IMR-90 (cell line): ENCODE measurements around the gene CHRM1. TPM values are rescaled to one million over a fixed set of nuclear protein-coding genes. Genes with fewer than 3 reads are reported as not detected.
A peak's percentile ranks its signal among the peaks of the same experiment; 100 is the strongest.

Experiments
- ATAC-seq: fragments of 200-7000 bp; cut with Tn5 transposase; 2 replicates; pipeline ENCODE4 v1.9.1; 2020; ENCODE audit warnings: low read depth, mild to moderate bottlenecking, moderate library complexity
- Bru-seq: library from RNA; stranded (reverse); fragments of 400-500 nt; gene quantifications from one replicate; lab custom pipeline; 2021; lab: Mats Ljungman, UMichigan
- BruChase-seq, 2 experiments: library from RNA; stranded (reverse); fragments of 400-500 nt; gene quantifications; one replicate each; lab custom pipeline; 2021; lab: Mats Ljungman, UMichigan
- BruUV-seq: library from RNA; stranded (reverse); fragments of 400-500 nt; replicated peaks from 2 replicates; lab custom pipeline; 2021; lab: Mats Ljungman, UMichigan
- CTCF ChIA-PET: fragments of 300-600 bp; formaldehyde crosslinking; extraction: SDS; loops from one replicate; lab custom pipeline; 2021; ENCODE audit warnings: antibody characterized with exemption; lab: Yijun Ruan, JAX
- POLR2A ChIA-PET: fragments of 300-600 bp; sonication (Branson Sonifier 250); formaldehyde crosslinking; loops from one replicate; lab custom pipeline; 2022; ENCODE audit warnings: antibody characterized with exemption; ENCODE audit not compliant: unreplicated experiment; lab: Charles Lee
- DNase-seq: peaks from one replicate; pipeline ENCODE4 v3.0.0; 2013
- H2AFZ ChIP-seq: replicated peaks from 2 replicates; pipeline ENCODE3; 2013; ENCODE audit warnings: low read length, mild to moderate bottlenecking; ENCODE audit not compliant: poor library complexity
- H2AK5ac ChIP-seq: 2 replicates; pipeline ENCODE4 v1.6.1; 2013; ENCODE audit warnings: low read depth, low read length, inconsistent platforms
- H2AK9ac ChIP-seq: replicated peaks from 2 replicates; pipeline ENCODE3; 2013; ENCODE audit warnings: mild to moderate bottlenecking, low read depth, low read length, moderate library complexity; ENCODE audit not compliant: poor library complexity
- H2BK120ac ChIP-seq: 2 replicates; pipeline ENCODE4 v1.6.1; 2013; ENCODE audit warnings: low read depth, low read length, inconsistent platforms
- H2BK15ac ChIP-seq: 3 replicates; pipeline ENCODE4 v1.6.1; 2013; ENCODE audit warnings: low read depth, low read length, inconsistent platforms
- H2BK20ac ChIP-seq: 2 replicates; pipeline ENCODE4 v1.6.1; 2013; ENCODE audit warnings: low read depth, mild to moderate bottlenecking, inconsistent platforms, low read length, moderate library complexity
- H2BK5ac ChIP-seq: 2 replicates; pipeline ENCODE4 v1.6.1; 2013; ENCODE audit warnings: mild to moderate bottlenecking, low read depth, low read length, inconsistent platforms; ENCODE audit not compliant: poor library complexity, severe bottlenecking
- H3K14ac ChIP-seq: replicated peaks from 2 replicates; pipeline ENCODE4 v1.6.1; 2013; ENCODE audit warnings: low read depth, low read length, inconsistent platforms
- H3K18ac ChIP-seq: 2 replicates; pipeline ENCODE4 v1.6.1; 2013; ENCODE audit warnings: low read depth, low read length, control low read depth
- H3K23ac ChIP-seq: 2 replicates; pipeline ENCODE4 v1.6.1; 2013; ENCODE audit warnings: low read depth, low read length, inconsistent platforms
- H3K27ac ChIP-seq: 2 replicates; pipeline ENCODE4 v1.5.1; 2013; ENCODE audit warnings: mild to moderate bottlenecking, control low read depth, low read length; ENCODE audit not compliant: insufficient read depth
- H3K27me3 ChIP-seq: 2 replicates; pipeline ENCODE4 v1.6.1; 2013; ENCODE audit warnings: low read length; ENCODE audit not compliant: control insufficient read depth, insufficient read depth
- H3K36me3 ChIP-seq: 2 replicates; pipeline ENCODE4 v1.6.1; 2013; ENCODE audit warnings: low read length, mixed read lengths; ENCODE audit not compliant: control insufficient read depth, insufficient read depth
- H3K4ac ChIP-seq: 2 replicates; pipeline ENCODE4 v1.6.1; 2013; ENCODE audit warnings: low read depth, low read length, inconsistent platforms
- H3K4me1 ChIP-seq: 2 replicates; pipeline ENCODE4 v1.6.1; 2013; ENCODE audit warnings: low read length, mixed read lengths; ENCODE audit not compliant: control insufficient read depth, insufficient read depth
- H3K4me2 ChIP-seq: 2 replicates; pipeline ENCODE4 v1.6.1; 2013; ENCODE audit warnings: low read depth, mild to moderate bottlenecking, control low read depth, low read length, moderate library complexity
- H3K4me3 ChIP-seq: 2 replicates; pipeline ENCODE4 v1.5.1; 2013; ENCODE audit warnings: low read depth, mild to moderate bottlenecking, control low read depth, low read length, moderate library complexity; ENCODE audit not compliant: insufficient read depth
- H3K56ac ChIP-seq: 2 replicates; pipeline ENCODE4 v1.6.1; 2013; ENCODE audit warnings: low read length, inconsistent platforms; ENCODE audit not compliant: insufficient read depth; ENCODE audit errors: extremely low read depth
- H3K79me1 ChIP-seq, 2 experiments: 2 replicates each; pipeline ENCODE4 v1.6.1; 2013; ENCODE audit warnings: low read length in 2 of 2, inconsistent platforms in 1 of 2, low read depth in 1 of 2
- H3K9ac ChIP-seq: 2 replicates; pipeline ENCODE4 v1.6.1; 2013; ENCODE audit warnings: low read depth, low read length, control low read depth
- H3K9me1 ChIP-seq: 2 replicates; pipeline ENCODE4 v1.6.1; 2013; ENCODE audit warnings: low read length, inconsistent platforms; ENCODE audit not compliant: insufficient read depth
- H3K9me3 ChIP-seq: 2 replicates; pipeline ENCODE4 v1.6.1; 2013; ENCODE audit warnings: low read length; ENCODE audit not compliant: control insufficient read depth, insufficient read depth
- H4K20me1 ChIP-seq: 2 replicates; pipeline ENCODE4 v1.6.1; 2013; ENCODE audit warnings: low read length, inconsistent platforms; ENCODE audit not compliant: insufficient read depth
- H4K5ac ChIP-seq: 2 replicates; pipeline ENCODE4 v1.6.1; 2013; ENCODE audit warnings: mild to moderate bottlenecking, low read depth, low read length, control low read depth
- H4K8ac ChIP-seq, 2 experiments: 2 replicates each; pipeline ENCODE4 v1.6.1; 2013; ENCODE audit warnings: low read depth in 2 of 2, low read length in 2 of 2, control low read depth in 1 of 2, inconsistent platforms in 1 of 2
- H4K91ac ChIP-seq: 2 replicates; pipeline ENCODE4 v1.6.1; 2013; ENCODE audit warnings: low read depth, low read length, inconsistent platforms; ENCODE audit not compliant: insufficient read depth
- BHLHE40 ChIP-seq: fragments of 150-350 bp; IDR thresholded peaks from 2 replicates; pipeline ENCODE4 v1.6.1; 2016; ENCODE audit warnings: mild to moderate bottlenecking, low read depth, low read length
- CHD1 ChIP-seq: IDR thresholded peaks from 2 replicates; pipeline ENCODE4 v1.6.1; 2012; ENCODE audit warnings: low read depth, low read length, improper control_type of control experiment
- FOS ChIP-seq: fragments of 150-350 bp; IDR thresholded peaks from 2 replicates; pipeline ENCODE4 v1.6.1; 2016; ENCODE audit warnings: low read depth, low read length
- MXI1 ChIP-seq: IDR thresholded peaks from 2 replicates; pipeline ENCODE4 v1.6.1; 2012; ENCODE audit warnings: low read depth, mild to moderate bottlenecking, low read length, moderate library complexity, borderline replicate concordance
- POLR2A ChIP-seq: IDR thresholded peaks from 2 replicates; pipeline ENCODE4 v1.6.1; 2012; ENCODE audit warnings: mild to moderate bottlenecking, low read depth, low read length
- RCOR1 ChIP-seq: IDR thresholded peaks from 2 replicates; pipeline ENCODE4 v1.6.1; 2012; ENCODE audit warnings: mild to moderate bottlenecking, low read length, improper control_type of control experiment; ENCODE audit not compliant: insufficient replicate concordance
- SMC3 ChIP-seq: fragments of 150-350 bp; IDR thresholded peaks from 2 replicates; pipeline ENCODE4 v1.6.1; 2016; ENCODE audit warnings: low read depth, mild to moderate bottlenecking, antibody characterized with exemption, low read length, moderate library complexity
- WGBS, 2 experiments: methylation state at CpG; one replicate each; pipeline versions ENCODE4 v1.1.5 to v1.1.7; 2013; ENCODE audit warnings: missing lambda C conversion rate in 2 of 2; ENCODE audit not compliant: insufficient read length in 1 of 2; ENCODE audit errors: extremely low coverage in 2 of 2; 5-methylcytosine and 5-hydroxymethylcytosine counted together
- dilution Hi-C: fragments of 300-500 bp; cut with HindIII; formaldehyde crosslinking; loops from one replicate; pipeline ENCODE4 v1.14.3; 2018; ENCODE audit warnings: low sequenced_read_pairs; ENCODE audit not compliant: unreplicated experiment
- in situ Hi-C: fragments of 300-500 bp; cut with MboI; formaldehyde crosslinking; loops from 3 replicates; pipeline ENCODE4 v1.14.3; 2019; ENCODE audit warnings: low sequenced_read_pairs, inconsistent platforms, mixed read lengths
- intact Hi-C: fragments of 100-400 bp; cut with micrococcal nuclease; formaldehyde crosslinking; loops from 2 replicates; pipeline ENCODE4 v1.10.0; 2022
- long read RNA-seq: library from polyadenylated mRNA; unstranded; transcript quantifications from one replicate; pipeline ENCODE4 v2.0.0, GENCODE V29; 2021; ENCODE audit not compliant: unreplicated experiment
- polyA plus RNA-seq, 3 experiments: library from polyadenylated mRNA; depleted of rRNA; stranded (reverse); fragments of >200 nt; gene quantifications; 2 replicates each; pipeline ENCODE4 v1.2.3, GENCODE V29; 2012; ENCODE audit warnings: low replicate concordance in 1 of 3
- total RNA-seq: library from RNA; depleted of rRNA; stranded (reverse); fragments of >200 nt; gene quantifications from 2 replicates; pipeline ENCODE4 v1.2.3, GENCODE V29; 2012; rRNA removed
- TF ChIP-seq, protein P1 (sequence below): fragments of 150-350 bp; IDR thresholded peaks from 2 replicates; pipeline ENCODE4 v1.6.1; 2016; ENCODE audit warnings: low read depth, mild to moderate bottlenecking, low read length, moderate library complexity, borderline replicate concordance

The CHRM1 gene, protein sequence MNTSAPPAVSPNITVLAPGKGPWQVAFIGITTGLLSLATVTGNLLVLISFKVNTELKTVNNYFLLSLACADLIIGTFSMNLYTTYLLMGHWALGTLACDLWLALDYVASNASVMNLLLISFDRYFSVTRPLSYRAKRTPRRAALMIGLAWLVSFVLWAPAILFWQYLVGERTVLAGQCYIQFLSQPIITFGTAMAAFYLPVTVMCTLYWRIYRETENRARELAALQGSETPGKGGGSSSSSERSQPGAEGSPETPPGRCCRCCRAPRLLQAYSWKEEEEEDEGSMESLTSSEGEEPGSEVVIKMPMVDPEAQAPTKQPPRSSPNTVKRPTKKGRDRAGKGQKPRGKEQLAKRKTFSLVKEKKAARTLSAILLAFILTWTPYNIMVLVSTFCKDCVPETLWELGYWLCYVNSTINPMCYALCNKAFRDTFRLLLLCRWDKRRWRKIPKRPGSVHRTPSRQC
- not detected in 2 replicates for total RNA-seq
- not detected in 2 replicates for polyA plus RNA-seq (2012; rRNA removed)
- not detected in 2 replicates for polyA plus RNA-seq (2012; cell fraction: cytosol; rRNA removed)
- not detected in 2 replicates for polyA plus RNA-seq (2012; cell fraction: nucleus; rRNA removed; ENCODE audit: low replicate concordance)
- not detected for Bru-seq, nascent RNA
- BruChase-seq, experiment 1, labeled RNA remaining after a 6-hour chase, result percentile 6 among the genes with signal in this experiment
- not detected for BruChase-seq, experiment 2, labeled RNA remaining after a 2-hour chase
- long read RNA-seq, result 0 reads

DNA sequence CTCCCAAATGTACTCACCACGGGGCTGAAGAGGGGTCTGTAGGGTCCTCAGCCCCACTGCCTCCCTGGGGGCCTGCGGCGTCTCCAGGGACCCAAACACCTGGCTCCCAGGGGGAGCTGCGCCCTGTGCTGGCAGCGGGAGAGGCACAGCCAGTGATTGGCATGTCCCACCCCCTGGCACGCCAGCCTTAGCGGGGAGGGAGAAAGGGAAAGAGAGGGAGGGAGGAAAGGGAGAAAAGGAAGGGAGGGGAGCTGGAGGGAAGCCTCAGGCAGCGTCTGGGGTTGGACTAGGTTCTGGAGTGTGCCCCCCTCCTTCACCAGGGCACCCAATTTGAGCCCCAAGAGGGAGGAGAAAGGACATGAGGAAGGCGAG is at the start of gene CHRM1:
TSS of gene CHRM1 (minus strand) at position 163 of the 372 bp plus-strand sequence. CDS start 10,263 bp downstream, outside the sequence.
- DNase-seq (no peak), ATAC-seq (no peak)
- Histone ChIP-seq H4K20me1 (no peaks in the 10 kb centered on the region), H4K5ac (no peak within 1 kb of the TSS), H3K56ac (no peak within 1 kb of the TSS), H2BK15ac (no peak within 1 kb of the TSS), H4K8ac (no peak within 1 kb of the TSS), H2BK120ac (no peak within 1 kb of the TSS), H3K18ac (no peak within 1 kb of the TSS), H3K4me1 (peaks cover 7% of the 10 kb centered on the region; the same call in 1 of the 2 replicates), H2AK9ac (no peak within 1 kb of the TSS), H3K4me2 (no peak within 1 kb of the TSS; the same call in 1 of the 2 replicates), H3K9me3 (no peaks in the 10 kb centered on the region; the same call in 1 of the 2 replicates), H3K4me3 (no peak within 1 kb of the TSS), H3K79me1 (no peaks in the 10 kb centered on the region), H3K36me3 (no peaks in the 10 kb centered on the region), H4K91ac (no peak within 1 kb of the TSS), H3K9ac (no peak within 1 kb of the TSS), H3K4ac (no peak within 1 kb of the TSS), H3K27ac (no peak within 1 kb of the TSS), H2BK5ac (no peak within 1 kb of the TSS), H2AFZ (peak within 1 kb of the TSS; percentile 53), H2BK20ac (no peak within 1 kb of the TSS), H3K9me1 (no peaks in the 10 kb centered on the region), H3K23ac (no peak within 1 kb of the TSS), H2AK5ac (no peak within 1 kb of the TSS), H3K14ac (no peak within 1 kb of the TSS), H3K27me3 (peaks cover 82% of the 10 kb centered on the region)
- dilution Hi-C loops (no loop called here), intact Hi-C loops (no loop called here), in situ Hi-C loops (no loop called here)
- CTCF ChIA-PET, result interaction anchor here (0.6 kb wide), 1 partner anchor 12 kb away, joined by 3 read pairs; no protein-coding TSS in a partner anchor
- POLR2A ChIA-PET, result no interaction called here
- no peak for TF ChIP-seq RCOR1
- no peak for TF ChIP-seq MXI1
- TF ChIP-seq CHD1, result no peak
- TF ChIP-seq, protein P1, sequence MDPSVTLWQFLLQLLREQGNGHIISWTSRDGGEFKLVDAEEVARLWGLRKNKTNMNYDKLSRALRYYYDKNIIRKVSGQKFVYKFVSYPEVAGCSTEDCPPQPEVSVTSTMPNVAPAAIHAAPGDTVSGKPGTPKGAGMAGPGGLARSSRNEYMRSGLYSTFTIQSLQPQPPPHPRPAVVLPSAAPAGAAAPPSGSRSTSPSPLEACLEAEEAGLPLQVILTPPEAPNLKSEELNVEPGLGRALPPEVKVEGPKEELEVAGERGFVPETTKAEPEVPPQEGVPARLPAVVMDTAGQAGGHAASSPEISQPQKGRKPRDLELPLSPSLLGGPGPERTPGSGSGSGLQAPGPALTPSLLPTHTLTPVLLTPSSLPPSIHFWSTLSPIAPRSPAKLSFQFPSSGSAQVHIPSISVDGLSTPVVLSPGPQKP, result no peak
- no peak for TF ChIP-seq POLR2A
- no peak for TF ChIP-seq FOS
- TF ChIP-seq SMC3, result no peak
- no peak for TF ChIP-seq BHLHE40
- WGBS, 2 experiments, result 17% methylated on average over 2 of the region's 9 CpGs; no CpG with 5 or more reads in 1 of the 2 experiments
- no TSS peak for BruUV-seq
